ENCODE results near the gene FAF1. TPM values are rescaled to one million over a fixed set of nuclear protein-coding genes. Genes with fewer than 3 reads are reported as not detected.

FAF1 gene
- total RNA-seq, 1 donor from 2014 or later = 52.0 TPM

- Mint-ChIP-seq H3K27ac (ENCODE audit: unreplicated experiment) (no peak overlapping the region), H3K9me3 (ENCODE audit: unreplicated experiment) (no peaks in the 10 kb centered on the region), H3K4me1 (ENCODE audit: unreplicated experiment) (no peaks in the 10 kb centered on the region), H3K27me3 (ENCODE audit: unreplicated experiment) (no peaks in the 10 kb centered on the region), H3K36me3 (ENCODE audit: unreplicated experiment) (no peaks in the 10 kb centered on the region), H3K4me3 (ENCODE audit: unreplicated experiment) (no peak overlapping the region)
- no peak for DNase-seq (ENCODE audit: extremely low spot score, unreplicated experiment)
- TF ChIP-seq CTCF (IDR thresholded peaks at IDR 0.05) = no peak
Observed at GRCh38 chr1:50637460-50637859, 322.6 kb downstream of the FAF1 start.

DNA sequence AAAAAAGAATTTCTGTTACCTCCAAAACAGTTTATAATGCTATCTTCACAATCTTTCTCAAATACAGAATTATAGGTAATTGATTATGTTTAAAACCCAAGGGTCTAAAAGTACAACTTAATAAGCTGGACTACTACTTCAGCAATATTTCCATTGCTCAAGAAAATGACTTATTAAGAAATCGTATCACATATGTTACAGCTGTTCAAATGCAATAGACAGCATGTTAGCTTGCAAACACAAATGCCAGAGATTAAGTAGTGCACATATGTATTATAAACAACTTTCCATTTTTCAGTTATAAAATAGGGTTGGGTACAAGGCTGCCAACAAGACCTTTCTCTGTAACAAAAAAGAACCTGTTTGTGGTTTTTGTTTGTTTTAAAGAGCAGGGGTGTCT lies 325.8 kb downstream of the FAF1 start:
- H3K27ac Mint-ChIP-seq (ENCODE audit: unreplicated experiment) = no peak overlapping the region
- H3K4me1 Mint-ChIP-seq (ENCODE audit: unreplicated experiment) = no peaks in the 10 kb centered on the region
- no peak for TF ChIP-seq CTCF (IDR thresholded peaks at IDR 0.05)
- no peaks in the 10 kb centered on the region for H3K36me3 Mint-ChIP-seq (ENCODE audit: unreplicated experiment)
- no peak overlapping the region for H3K4me3 Mint-ChIP-seq (ENCODE audit: unreplicated experiment)
- H3K9me3 Mint-ChIP-seq (ENCODE audit: unreplicated experiment) = no peaks in the 10 kb centered on the region
- no peaks in the 10 kb centered on the region for H3K27me3 Mint-ChIP-seq (ENCODE audit: unreplicated experiment)
- no peak for DNase-seq (ENCODE audit: extremely low spot score, unreplicated experiment)

GRCh38 chr1:50633465-50633864 lies 326.6 kb downstream of the FAF1 start:
- no peaks in the 10 kb centered on the region for H3K4me1 Mint-ChIP-seq (ENCODE audit: unreplicated experiment)
- no peaks in the 10 kb centered on the region for H3K9me3 Mint-ChIP-seq (ENCODE audit: unreplicated experiment)
- no peak for TF ChIP-seq CTCF (IDR thresholded peaks at IDR 0.05)
- DNase-seq (ENCODE audit: extremely low spot score, unreplicated experiment) = no peak
- H3K27ac Mint-ChIP-seq (ENCODE audit: unreplicated experiment) = no peak overlapping the region
- no peak overlapping the region for H3K4me3 Mint-ChIP-seq (ENCODE audit: unreplicated experiment)
- no peaks in the 10 kb centered on the region for H3K27me3 Mint-ChIP-seq (ENCODE audit: unreplicated experiment)
- H3K36me3 Mint-ChIP-seq (ENCODE audit: unreplicated experiment) = no peaks in the 10 kb centered on the region

- Mint-ChIP-seq H3K4me1 (ENCODE audit: unreplicated experiment) (no peaks in the 10 kb centered on the region), H3K4me3 (ENCODE audit: unreplicated experiment) (no peak overlapping the region), H3K9me3 (ENCODE audit: unreplicated experiment) (no peaks in the 10 kb centered on the region), H3K36me3 (ENCODE audit: unreplicated experiment) (no peaks in the 10 kb centered on the region), H3K27me3 (ENCODE audit: unreplicated experiment) (no peaks in the 10 kb centered on the region), H3K27ac (ENCODE audit: unreplicated experiment) (no peak overlapping the region)
- DNase-seq (ENCODE audit: extremely low spot score, unreplicated experiment) = no peak
- no peak for TF ChIP-seq CTCF (IDR thresholded peaks at IDR 0.05)
Observed at GRCh38 chr1:50631161-50631560, 328.9 kb downstream of the FAF1 start.

DNA sequence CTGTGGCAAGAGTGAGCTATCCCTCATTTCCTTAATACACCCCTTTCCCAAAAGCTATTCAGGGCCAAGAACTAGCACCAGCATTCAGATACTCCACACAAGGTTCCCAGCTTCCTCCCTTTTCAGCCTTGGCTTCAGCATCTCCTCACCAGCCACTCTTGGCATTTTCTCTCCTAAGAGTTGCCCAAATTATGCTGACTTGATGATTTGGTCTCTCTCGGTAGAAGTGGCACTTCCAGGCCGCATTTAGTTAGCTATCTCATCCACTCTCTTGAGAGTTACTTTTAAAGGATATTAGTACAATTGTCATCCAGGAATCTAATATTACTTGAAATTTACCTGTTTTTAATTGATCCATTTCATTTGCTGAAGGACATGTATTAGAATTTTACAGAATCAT lies 337.8 kb downstream of the FAF1 start:
- Mint-ChIP-seq H3K36me3 (ENCODE audit: unreplicated experiment) (peaks cover 9% of the 10 kb centered on the region), H3K27me3 (ENCODE audit: unreplicated experiment) (no peaks in the 10 kb centered on the region), H3K9me3 (ENCODE audit: unreplicated experiment) (peaks cover 7% of the 10 kb centered on the region), H3K27ac (ENCODE audit: unreplicated experiment) (no peak overlapping the region), H3K4me1 (ENCODE audit: unreplicated experiment) (no peaks in the 10 kb centered on the region), H3K4me3 (ENCODE audit: unreplicated experiment) (no peak overlapping the region)
- no peak for TF ChIP-seq CTCF (IDR thresholded peaks at IDR 0.05)
- DNase-seq (ENCODE audit: extremely low spot score, unreplicated experiment) = no peak
